H1 (cell line): Measurements from ENCODE around the gene PCDHAC2. TPM values are rescaled to one million over a fixed set of nuclear protein-coding genes. Genes with fewer than 3 reads are reported as not detected.

Experiments
- ASH2L ChIP-seq: fragments of 200-600, 300-600 bp; sonication (generic); IDR thresholded peaks from one replicate; pipeline ENCODE4 v1.7.1; 2017; ENCODE audit warnings: low read length
- ATF3 ChIP-seq: IDR thresholded peaks from 2 replicates; pipeline ENCODE4 v1.6.1; 2011; ENCODE audit warnings: low read depth, mild to moderate bottlenecking, low read length; ENCODE audit not compliant: insufficient read depth
- BACH1 ChIP-seq: IDR thresholded peaks from 2 replicates; pipeline ENCODE4 v1.6.1; 2012; ENCODE audit warnings: low read length, improper control_type of control experiment
- BRCA1 ChIP-seq: IDR thresholded peaks from 2 replicates; pipeline ENCODE4 v1.6.1; 2012; ENCODE audit warnings: low read depth, low read length, improper control_type of control experiment
- CBX8 ChIP-seq: fragments of 300-800, 300-1000 bp; sonication (generic); IDR thresholded peaks from 2 replicates; pipeline ENCODE4 v1.7.1; 2016; ENCODE audit warnings: low read depth, low read length, borderline replicate concordance
- CHD2 ChIP-seq: IDR thresholded peaks from 2 replicates; pipeline ENCODE4 v1.6.1; 2012; ENCODE audit warnings: low read length, improper control_type of control experiment
- CTBP2 ChIP-seq: IDR thresholded peaks from 2 replicates; pipeline ENCODE4 v1.7.0; 2011; ENCODE audit warnings: borderline replicate concordance, mild to moderate bottlenecking, moderate library complexity, mixed read lengths, low read length; ENCODE audit not compliant: insufficient read depth, insufficient read length
- EP300 ChIP-seq, 2 experiments: IDR thresholded peaks; 1 replicate in 1 of 2; 2 replicates in 1 of 2; pipeline ENCODE4 v1.6.1; 2011 to 2012; ENCODE audit warnings: low read depth in 2 of 2, low read length in 2 of 2, mild to moderate bottlenecking in 2 of 2, borderline replicate concordance in 1 of 2, inconsistent platforms in 1 of 2, moderate library complexity in 1 of 2
- EZH2 ChIP-seq: fragments of 200-600 bp; sonication (generic); IDR thresholded peaks from 2 replicates; pipeline ENCODE4 v1.7.1; 2012; ENCODE audit warnings: low read depth, mild to moderate bottlenecking, moderate library complexity, low read length, inconsistent platforms; ENCODE audit not compliant: severe bottlenecking
- HDAC6 ChIP-seq: IDR thresholded peaks from one replicate; pipeline ENCODE4 v1.7.1; 2012; ENCODE audit warnings: low read depth, mild to moderate bottlenecking, inconsistent platforms, low read length, moderate library complexity
- JUND ChIP-seq: IDR thresholded peaks from 2 replicates; pipeline ENCODE4 v1.6.1; 2011; ENCODE audit warnings: mild to moderate bottlenecking, improper control_type of control experiment, low read length
- KDM1A ChIP-seq: fragments of 200-600, 300-600 bp; sonication (generic); IDR thresholded peaks from 2 replicates; pipeline ENCODE4 v1.7.1; 2016; ENCODE audit warnings: mild to moderate bottlenecking, low read length, borderline replicate concordance
- MAFK ChIP-seq: IDR thresholded peaks from 2 replicates; pipeline ENCODE4 v1.6.1; 2012; ENCODE audit warnings: low read depth, mild to moderate bottlenecking, improper control_type of control experiment, low read length
- POLR2AphosphoS5 ChIP-seq: IDR thresholded peaks from 2 replicates; pipeline ENCODE4 v1.6.1; 2011; ENCODE audit warnings: low read depth, low read length
- RBBP5 ChIP-seq: IDR thresholded peaks from 2 replicates; pipeline ENCODE4 v1.7.1; 2012; ENCODE audit warnings: low read depth, mild to moderate bottlenecking, inconsistent platforms, low read length, moderate library complexity, borderline replicate concordance
- SP1 ChIP-seq: IDR thresholded peaks from 2 replicates; pipeline ENCODE4 v1.6.1; 2011; ENCODE audit warnings: low read depth, low read length
- TAF7 ChIP-seq: optimal IDR thresholded peaks from 2 replicates; pipeline ENCODE3; 2011; ENCODE audit warnings: low read depth, mild to moderate bottlenecking, inconsistent platforms, low read length, moderate library complexity, borderline replicate concordance
- TEAD4 ChIP-seq: IDR thresholded peaks from 2 replicates; pipeline ENCODE4 v1.6.1; 2012; ENCODE audit warnings: low read depth, low read length, inconsistent platforms, mixed read lengths
- polyA plus RNA-seq, 7 experiments: library from polyadenylated mRNA; depleted of rRNA in 3 of 7; stranded (reverse) in 5 of 7; unstranded in 2 of 7; fragments of >200 nt in 5 of 7; fragments of 200-250 nt in 2 of 7; gene quantifications; 1 replicate in 5 of 7; 2 replicates in 1 of 7; 4 replicates in 1 of 7; pipeline versions ENCODE4 v1.2.1 to v1.2.3, GENCODE V29; 2011 to 2013; ENCODE audit warnings: missing spikeins in 2 of 7, mixed read lengths in 2 of 7
- total RNA-seq: library from RNA; stranded (reverse); fragmentation: NEBNext Ultra II Directional; extraction: Animal tissue kit (Norgen Biotek cat#: 25700); gene quantifications from 2 replicates; pipeline ENCODE4 v1.2.1, GENCODE V29; 2021
- TF ChIP-seq, protein P1 (sequence below): IDR thresholded peaks from 2 replicates; pipeline ENCODE4 v1.6.1; 2012; ENCODE audit warnings: low read length, inconsistent platforms

The PCDHAC2 gene
- total and polyA plus RNA-seq, 2 of the 8 experiments (the other 6 are each of a cell fraction or from before 2014, with no cell fraction given) = 3.7 to 5.0 TPM

DNA sequence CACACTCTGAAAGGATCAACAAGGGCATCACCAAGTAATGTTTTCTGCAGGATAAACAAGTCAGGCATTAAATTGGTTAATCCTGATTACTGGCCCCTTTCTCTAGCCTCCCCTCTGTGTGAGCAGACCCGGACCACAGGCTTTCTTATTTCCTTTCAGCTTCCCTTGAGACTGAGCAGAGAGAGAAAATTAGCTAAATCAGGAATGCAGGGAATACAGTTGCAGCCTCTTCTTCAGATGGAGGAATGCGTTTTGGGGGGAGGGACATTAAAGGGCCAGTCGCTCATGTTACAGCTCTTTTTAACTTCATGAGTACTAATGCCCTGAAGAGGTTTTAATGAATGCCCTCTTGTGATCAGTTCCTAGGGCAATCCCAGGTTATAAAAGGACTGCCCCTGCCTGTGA lies 19.8 kb downstream of the PCDHAC2 start (continued):
- TF ChIP-seq EZH2 (no peak), TAF7 (no peak), SP1 (peak; percentile 88), CHD2 (no peak), ATF3 (no peak), HDAC6 (no peak), TEAD4 (peak; percentile 92), KDM1A (no peak), JUND (no peak), CTBP2 (no peak), ASH2L (peak; percentile 67), RBBP5 (peak; percentile 15; the same call in 1 of the 2 replicates), POLR2AphosphoS5 (no peak), MAFK (no peak), BACH1 (no peak), EP300 (IDR thresholded peaks at IDR 0.05; ENCODE audit: borderline replicate concordance in 1 of 2, low read depth in 2 of 2, low read length in 2 of 2) (no peak), BRCA1 (no peak), CBX8 (no peak)
- TF ChIP-seq, protein P1, sequence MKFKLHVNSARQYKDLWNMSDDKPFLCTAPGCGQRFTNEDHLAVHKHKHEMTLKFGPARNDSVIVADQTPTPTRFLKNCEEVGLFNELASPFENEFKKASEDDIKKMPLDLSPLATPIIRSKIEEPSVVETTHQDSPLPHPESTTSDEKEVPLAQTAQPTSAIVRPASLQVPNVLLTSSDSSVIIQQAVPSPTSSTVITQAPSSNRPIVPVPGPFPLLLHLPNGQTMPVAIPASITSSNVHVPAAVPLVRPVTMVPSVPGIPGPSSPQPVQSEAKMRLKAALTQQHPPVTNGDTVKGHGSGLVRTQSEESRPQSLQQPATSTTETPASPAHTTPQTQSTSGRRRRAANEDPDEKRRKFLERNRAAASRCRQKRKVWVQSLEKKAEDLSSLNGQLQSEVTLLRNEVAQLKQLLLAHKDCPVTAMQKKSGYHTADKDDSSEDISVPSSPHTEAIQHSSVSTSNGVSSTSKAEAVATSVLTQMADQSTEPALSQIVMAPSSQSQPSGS = no peak
